ENCODE data around the gene RRAD.

Gene RRAD

DNA sequence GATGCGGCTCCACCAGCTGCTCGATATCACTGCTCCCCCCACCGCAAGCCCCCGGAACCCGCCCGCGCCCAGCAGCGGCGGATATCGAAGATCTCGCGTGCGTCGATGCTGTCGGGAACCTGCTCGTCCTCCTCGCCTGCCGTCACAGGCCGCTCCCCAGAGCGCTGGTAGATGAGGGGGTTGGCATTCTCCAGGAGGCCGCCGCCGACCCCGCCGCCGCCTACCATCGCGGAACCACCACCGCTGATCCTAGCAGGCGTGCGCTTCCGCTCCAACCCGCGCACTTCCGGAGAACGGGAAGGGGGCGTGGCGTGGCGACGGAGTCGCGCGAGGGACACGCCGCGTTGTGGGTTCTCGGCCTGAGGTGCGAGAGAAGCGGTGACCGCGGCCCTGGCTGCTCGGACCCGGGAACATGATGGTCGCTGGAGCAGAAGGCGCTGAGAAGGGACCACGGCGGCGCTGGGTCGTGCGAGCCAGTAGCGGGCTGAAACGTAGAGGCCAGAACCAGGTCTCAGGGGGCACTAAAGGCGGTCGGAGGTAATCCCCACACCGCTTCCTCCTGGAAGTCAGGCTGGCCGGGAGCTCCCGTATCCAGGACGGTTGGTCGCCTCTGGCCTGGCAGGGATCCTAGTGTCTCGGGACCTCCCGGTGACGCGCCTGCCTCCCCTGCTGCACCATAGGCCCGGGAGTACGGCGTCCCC is 9.0 kb upstream of the RRAD start, which contains the start of gene CIAO2B:
TSS of gene CIAO2B (minus strand) at position 265 of the 701 bp plus-strand sequence. CDS start at position 227, 38 bp downstream.
- DNase-seq (ENCODE audit: low spot score): peak; percentile 85

DNA sequence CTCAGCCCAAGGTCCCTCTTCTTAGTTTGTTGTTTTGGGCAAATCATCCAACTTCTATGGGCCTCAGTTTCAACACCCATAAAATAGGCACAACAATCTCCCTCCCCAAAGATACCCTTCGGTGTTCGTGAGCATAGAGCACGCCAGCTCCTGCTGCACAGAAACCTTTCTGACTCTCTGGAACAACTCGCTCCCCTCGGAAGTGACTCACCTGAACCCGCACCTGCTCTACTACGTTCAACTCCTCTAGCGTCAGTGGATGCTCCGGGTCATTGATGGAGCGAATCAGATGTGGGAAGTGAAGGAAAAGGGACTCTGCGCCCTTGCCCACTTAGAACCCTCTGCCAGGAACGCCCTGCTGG is 8.4 kb upstream of the RRAD start:
- no peak for DNase-seq (ENCODE audit: low spot score)

DNA sequence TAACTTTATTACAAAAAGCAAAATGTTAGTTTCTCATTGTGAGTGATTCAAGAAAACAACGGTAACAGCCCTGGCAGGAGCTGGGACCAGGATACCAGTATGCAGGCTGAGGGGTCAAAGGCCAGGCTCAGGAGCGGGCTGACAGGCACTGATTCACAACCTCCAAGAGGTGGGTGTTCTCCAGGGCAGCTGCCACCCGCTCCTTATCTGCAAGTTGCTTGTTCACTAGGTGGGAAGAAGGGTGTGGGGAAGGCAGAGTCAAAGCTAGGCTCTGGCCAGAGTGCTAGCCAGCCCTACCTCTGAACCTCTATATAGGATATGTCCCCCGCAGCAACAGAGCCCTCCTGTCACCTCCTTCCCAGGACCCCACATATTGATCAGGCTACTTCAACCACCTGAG is 6.7 kb upstream of the RRAD start:
- no peak for DNase-seq (ENCODE audit: low spot score)

DNA sequence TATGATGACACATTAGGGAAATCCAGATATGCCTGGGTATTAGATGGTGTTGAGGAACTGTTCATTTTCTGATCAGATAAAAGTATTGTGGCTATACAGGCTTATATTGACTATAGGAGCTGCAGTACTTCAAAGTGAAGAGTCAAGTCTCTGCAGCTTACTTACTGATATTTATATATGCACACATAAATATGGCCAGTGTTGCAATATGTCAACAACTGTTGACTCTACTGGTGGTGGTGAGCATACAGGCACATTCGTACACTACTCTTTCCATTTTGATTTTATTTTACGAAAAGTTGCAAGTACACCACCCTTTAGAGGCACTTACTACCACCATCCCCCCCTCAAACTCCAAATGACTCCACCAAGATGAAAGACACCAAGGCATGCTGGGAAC is 6.3 kb upstream of the RRAD start:
- no peak for DNase-seq (ENCODE audit: low spot score)

DNA sequence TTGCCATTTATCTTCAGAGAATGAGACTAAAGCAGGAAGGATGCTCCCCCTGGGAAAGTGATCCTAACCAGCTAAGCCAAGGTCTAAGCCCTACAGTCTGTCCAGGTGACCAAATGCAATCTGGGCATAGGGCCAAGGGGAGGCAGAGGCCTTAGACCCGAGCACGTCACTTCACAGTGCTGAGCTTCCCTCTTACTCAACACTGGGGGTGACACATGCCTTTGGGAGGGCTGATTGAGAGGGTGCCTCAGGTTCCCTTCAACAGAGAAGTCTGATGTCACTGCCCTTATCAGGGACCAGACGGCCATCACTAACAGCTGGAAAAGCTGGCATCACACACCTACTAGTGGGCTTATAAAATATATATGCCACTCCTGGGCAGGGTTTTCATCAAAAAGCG is 4.9 kb upstream of the RRAD start:
- DNase-seq (ENCODE audit: low spot score): no peak

DNA sequence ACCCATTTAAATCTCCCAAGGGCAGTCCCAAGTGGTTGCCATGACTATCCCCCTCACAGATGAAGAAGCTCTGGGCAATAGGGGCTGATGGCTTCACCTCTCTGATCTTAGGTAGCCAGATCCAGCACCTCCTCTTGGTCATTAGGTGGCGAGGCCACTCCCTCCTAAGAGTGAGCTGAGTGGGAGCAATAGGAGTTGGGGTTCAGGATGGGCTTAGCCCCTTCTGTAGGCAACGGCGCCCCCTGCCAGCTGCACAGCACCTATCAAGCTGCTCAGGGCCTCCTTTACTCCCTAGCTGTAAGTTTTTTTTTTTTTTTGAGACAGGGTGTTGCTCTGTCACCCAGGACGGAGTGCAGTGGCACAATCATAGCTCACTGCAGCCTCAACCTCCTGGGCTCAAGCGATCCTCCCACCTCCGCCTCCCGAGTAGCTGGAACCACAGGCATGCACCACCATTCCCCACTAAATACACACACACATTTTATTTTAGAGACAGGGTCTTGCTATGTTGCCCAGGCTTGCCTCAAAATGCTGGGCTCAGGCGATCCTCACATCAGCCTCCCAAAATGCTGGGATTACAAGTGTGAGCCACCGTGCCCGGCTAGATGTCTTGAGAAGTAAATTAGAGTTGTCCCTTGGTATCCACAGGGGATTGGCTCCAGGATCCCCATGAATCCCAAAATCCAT is 3.5 kb upstream of the RRAD start:
- no peak for DNase-seq (ENCODE audit: low spot score)

DNA sequence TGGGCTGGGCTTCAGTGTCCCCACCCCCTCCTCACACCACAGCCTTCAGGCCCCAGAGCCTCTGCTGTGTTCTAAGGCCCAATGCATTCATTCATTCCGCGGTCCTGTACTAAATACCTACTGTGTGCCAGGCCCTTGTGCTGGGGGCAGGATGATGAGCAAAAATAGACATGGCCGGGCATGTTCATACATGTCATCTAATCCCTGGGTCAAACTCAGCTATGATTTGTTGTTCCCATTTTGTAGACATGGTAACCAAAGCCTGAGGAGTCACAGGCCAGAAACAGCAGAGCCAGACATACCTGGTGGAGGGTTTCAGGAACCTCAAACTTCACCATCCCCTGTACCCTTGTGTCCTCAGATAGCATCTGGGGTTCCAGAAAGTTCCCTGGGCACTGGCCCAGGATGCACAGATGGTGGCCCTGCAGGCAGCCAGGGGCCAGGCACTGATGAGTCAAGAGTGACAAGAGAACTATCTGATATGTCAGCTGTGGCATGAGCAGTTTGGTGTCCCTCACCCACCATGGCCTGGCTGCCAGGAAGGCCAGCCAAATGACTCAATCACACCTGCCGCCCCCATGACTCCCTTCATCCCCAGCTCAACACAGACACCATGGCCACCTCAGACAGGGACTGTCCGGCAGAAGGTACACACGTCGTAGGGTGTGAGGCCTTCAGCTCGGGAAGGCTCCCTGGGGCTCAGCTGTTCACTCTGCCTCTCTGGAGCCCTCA is 2.7 kb upstream of the RRAD start:
- DNase-seq (ENCODE audit: low spot score): no peak

DNA sequence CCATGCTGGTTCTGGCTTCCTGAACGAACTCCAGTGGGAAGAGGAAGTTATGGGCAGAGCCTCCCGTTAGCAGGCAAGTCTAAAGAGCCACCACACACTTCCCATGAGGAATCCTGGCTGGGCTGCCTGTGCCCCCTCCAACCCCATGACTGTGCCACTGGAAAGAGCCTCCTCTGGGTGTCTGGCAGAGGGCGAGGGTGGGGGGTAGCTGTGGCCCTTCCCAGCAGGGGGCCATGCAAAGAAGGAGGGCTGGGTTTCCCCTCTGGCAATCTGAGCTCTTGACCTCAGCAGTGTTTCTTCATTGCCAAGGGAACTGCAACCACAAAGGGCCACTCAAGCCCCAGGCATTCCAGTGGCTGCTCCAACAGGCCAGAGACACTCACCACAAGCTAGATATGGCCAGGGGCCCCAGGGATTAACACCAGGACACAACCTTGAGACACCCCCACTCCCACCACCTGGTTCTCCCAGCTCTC is 1.7 kb upstream of the RRAD start:
- no peak for DNase-seq (ENCODE audit: low spot score)

DNA sequence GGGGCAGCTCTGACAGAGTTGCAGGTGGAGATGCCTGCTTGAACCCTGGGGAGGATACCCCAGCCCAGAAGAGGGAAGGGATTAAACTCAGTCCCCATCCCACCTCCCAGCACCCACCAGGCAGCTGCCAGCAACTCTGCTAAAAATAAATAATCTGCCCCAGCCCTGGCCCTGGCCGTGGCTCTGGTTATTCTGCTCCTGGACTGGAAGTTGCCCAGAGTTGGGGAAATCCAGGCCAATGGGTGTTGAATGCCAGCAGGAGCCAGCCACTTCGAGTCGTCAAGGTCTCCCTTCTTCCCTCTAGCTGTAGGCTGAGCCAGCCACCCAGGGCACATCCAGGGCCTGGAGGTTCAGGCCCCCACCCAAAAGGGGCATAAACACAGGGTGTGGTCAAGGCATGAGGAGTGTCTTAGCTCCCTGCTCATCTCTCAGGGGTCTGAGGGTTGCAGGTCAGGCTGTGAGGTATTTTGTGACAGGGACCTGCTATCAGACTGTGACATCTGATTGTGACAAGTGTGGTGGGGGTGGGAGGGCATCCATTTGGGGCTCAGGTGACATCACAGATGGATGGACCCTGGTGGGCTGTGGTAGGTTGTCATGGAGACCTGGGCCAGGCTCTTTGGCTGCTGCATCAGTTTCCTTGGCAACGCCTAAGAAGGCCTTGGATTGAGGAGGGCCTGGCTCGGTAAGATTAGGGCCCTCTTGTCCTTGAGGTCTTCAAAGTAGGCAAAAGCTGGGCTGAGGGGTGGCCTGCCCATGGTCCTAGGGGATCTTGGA is 1.0 kb upstream of the RRAD start:
- DNase-seq (ENCODE audit: low spot score): no peak

DNA sequence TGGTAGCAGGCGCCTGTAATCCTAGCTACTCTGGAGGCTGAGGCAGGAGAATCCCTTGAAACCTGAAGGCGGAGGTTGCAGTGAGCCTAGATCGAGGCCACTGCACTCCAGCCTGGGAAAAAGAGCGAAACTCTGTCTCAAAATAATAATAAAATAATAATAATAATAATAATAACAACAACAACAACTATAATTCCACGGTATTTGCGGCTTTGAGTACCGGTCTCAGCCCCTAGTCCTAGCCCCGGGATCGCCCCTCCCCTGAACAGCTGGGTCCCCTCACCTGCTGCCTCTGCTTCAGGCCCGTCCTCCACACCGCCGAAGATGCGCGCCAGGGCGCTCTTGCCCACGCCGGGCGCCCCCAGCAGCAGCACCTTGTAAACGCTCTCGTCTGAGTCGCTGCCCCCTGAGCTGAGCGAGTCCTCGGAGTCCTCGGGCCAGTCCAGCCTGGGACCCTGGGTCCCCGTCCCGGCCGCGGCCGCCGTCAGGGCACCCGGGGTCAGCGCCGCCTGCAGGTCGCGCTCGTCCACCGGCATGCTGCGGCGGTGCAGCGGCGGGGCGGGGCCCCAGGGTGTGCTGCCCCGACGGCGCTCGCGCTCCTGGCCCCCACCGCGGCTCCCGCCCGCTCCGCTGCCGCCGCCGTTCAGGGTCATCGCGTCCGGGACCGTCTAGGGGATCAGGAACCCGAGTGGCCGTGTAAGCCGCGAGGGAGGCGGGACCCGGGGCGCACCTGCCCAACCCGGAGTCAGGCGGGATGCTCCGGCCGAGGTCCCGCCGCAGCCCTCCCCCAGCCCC is 611 bp downstream of the RRAD start:
- DNase-seq (ENCODE audit: low spot score): peak; percentile 91

DNA sequence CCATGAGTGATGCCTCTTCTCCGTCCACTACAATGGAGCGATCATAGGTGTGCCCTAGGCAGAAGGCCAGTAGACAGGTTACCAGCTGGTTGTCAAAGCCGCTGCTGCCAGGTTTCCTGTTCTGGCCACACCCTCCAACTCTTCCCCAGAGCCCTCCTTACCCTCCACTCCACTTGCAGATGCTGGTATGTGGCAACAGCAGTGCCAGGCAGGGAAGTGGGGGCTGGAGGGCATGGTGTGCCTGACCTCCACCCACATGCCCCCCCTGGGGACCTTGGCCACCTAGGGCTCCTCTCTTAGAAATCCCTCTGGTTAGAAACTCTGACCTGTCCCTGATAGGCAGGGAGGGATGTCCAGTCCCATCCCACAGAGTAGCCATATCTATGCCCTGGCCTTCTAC is 1.5 kb downstream of the RRAD start:
- no peak for DNase-seq (ENCODE audit: low spot score)

DNA sequence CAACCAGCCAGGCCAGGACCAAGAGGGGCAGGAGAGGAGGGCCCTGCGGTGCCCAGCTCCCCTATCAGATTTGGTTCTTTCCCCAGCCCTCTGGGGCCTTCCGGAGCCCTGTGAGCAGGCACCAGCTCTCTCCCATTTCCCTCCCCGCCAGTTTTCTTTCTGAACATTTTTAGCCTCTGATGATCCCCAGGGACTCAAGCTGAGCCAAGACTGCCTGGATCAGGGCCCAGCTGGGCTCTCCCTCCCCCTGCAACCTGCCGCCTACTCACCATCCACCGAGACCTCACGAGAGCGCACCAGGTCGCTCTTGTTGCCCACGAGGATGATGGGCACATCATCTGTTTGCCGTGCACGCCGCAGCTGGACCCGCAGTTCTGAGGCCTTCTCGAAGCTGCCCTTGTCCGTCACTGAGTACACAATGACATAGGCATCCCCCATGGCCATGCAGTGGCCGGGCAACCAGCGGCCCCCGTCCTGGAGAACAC is 2.0 kb downstream of the RRAD start:
- DNase-seq (ENCODE audit: low spot score): no peak

DNA sequence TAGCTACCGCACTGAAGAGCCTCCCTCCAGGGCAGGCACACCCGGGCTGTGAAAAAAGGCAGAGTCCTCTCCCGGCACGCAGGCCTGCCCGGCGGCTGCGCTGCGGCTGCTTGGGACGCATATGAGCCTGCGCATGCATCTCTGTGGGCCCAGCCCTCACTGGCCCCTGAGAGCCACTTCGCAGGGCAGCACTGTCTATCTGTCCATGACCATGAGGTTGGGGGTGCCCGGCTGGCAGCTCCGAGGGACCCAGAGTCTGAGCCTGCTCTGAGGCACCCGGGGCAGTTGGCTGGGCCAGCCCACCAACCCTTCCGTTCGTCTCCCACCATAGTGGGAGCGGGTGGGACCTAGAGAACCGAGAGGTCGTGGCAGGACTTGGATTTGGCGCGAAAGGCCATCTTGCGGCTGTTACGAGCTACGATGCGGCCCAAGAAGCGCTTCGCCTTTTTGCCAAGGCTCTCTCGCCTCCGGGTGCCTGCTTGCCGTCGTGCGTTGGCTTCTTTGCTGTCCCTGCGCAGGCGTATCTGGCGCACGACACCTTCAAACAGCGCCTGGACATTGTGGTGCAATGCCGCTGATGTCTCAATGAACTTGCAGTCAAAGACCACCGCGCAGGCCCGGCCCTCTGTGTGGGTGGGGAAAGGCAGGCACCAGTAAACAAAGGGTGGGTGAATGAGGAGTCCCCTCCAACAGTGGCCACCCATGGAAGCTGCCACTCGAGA is 3.4 kb downstream of the RRAD start:
- DNase-seq (ENCODE audit: low spot score): no peak

DNA sequence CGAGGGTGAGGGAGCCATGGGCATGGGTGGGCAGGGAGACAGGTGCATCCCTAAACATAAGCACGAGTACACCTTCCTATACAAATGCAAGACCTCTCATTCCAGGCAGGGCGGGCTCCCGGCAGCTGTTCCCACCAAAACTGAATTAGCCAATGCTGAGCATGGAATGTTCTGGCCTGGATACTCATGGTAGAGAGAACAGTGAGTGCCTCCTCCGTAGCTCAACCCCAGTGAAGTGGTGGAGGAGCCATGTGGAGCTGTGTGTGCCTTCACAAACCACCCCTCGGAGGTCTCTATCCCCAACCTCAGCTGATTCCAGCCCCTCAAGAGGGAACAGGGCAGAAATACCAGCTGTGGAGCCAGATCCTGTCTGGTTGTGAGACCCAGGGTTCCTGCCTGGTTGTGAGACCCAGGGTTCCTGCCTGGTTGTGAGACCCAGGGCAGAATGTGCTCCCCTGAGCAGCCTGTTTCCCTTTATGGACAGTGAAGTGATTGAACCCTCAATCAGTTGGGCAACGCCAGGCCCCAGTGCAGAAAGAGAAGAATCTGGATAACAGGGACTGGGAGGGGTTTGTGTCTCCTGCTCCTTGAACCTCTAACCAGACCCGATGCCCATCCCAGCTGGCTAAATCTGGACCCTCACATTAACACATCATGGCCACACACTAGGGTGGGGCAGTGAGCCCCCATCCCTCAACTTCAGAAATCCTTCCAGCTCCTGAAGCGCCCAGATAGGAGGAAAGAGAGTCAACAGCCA is 4.2 kb downstream of the RRAD start:
- DNase-seq (ENCODE audit: low spot score): no peak

DNA sequence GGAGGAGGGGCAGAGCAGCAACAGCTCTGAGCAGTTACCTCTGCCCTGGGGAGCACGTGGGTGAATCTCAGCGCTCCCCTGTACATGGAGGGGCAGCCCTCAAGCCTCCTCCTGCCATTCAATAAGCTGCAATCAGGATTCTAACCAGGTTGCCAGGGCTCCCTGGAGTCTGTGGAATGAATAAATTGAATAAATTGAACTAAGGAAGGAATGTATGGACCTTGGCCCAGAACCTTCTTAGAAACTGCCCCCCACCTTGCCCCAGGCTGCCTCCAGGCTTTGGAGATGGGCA is 5.1 kb downstream of the RRAD start:
- DNase-seq (ENCODE audit: low spot score): no peak

DNA sequence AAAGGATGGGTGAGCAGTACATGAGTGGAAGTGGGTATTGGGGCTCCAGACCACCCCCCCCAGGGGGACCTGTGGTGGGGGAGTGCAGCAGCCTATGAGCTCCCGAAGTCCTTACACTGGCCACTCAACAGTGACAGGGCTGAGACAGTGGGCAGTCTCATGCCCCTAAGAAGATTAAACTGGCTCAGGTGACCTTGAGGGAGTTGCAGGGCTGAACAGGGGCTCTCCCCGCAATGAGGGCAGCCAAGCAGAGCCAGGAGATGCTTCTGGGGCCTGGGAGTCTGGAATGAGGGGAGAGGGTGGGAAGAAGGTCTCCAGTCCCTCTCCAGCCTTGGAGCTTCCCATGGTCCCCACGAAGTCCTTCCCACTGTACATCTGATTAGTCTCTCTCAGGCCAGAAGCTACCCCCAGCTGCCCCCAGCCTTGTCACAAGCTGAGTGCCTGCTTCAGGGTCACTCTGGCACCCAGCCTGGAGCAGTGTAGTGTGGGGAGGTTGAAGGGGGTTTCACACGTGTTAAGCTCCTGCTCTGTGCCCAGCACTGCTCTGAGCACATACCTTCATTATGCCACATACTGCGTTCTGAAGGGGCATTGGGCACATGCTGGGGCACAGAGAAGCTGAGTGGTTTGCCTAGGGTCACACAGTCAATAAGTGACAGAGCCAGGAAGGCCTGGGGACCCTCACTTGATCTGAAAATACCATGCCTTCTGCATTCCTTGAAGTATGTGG is 5.6 kb downstream of the RRAD start:
- DNase-seq (ENCODE audit: low spot score): no peak

DNA sequence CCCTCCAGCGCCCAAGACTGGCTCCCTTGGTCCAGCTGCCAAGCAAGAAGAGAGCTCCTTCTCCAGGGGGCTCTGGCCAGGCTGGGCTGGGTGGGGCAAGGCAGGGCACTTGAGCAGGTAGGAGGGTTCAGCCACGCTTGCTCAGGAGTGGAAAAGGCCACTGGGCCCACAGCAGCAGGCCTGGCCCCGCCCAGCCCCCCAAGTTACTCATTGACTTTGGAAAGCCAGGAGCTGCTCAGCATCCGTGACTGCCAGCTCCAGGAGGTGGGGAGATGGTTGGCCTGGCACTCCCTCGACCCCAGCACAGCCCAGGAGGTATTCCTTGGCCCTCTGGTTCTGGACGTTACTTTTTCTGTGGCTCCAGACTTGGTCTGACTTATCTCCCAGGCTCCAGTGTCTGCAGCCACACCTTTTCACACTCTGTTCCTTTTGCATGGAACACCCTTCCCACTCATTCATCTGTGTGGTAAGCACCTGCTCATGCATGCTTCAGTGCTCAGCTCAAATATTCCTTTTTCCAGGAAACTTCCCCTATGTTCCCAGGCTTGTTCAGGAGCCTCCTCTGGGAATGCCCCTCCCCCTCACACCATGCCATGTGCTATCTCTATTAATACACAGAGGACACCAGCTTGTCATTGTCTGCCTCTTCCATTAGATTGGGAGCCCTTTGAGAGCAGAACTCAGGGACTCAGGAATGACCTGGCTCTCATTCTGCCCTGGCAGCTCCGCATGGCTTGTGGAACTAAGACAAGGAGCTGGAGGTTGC is 6.3 kb downstream of the RRAD start, which contains the start of gene CDH16:
TSS of gene CDH16 (minus strand) at position 83 of the 766 bp plus-strand sequence. CDS start 820 bp downstream, outside the sequence.
- no peak for DNase-seq (ENCODE audit: low spot score)

DNA sequence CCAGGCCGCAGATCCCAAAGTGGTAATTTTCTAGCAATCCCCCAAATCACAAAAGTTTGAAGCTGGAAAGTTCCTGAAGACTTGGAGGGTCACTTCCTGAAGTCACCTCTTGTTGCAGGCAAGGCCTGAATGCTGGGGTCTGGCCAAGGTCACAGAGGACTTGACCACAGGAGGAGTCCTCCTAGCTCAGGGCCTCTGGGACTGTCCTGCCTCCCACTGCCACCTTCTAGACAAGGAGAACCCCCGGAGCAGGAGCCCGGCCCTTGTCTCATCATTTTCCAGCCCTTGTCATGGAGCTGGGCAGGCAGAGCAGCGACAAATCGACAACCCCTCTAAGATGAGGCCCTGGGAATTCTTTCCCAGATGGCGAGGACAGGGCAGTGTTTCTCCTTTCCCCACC is 7.0 kb downstream of the RRAD start:
- no peak for DNase-seq (ENCODE audit: low spot score)

DNA sequence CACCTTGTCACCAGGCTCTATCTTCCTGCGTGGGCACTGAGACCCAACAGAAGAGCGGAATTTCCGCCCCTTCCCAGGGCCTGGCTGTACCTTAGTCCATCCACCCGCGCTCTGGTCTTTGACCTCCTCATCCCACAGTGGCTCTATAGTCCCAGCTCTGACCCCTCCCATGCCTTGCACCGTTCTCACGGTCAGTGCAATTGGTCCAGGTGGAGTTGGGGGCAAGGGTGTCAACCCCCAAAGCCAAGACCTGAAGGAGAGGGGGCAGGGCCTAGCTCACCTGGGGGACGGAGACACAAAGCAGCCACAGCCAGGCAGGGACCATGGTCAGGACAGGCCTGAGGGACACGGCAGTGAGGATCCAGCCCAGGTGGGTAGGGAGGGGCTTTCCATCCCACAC is 7.6 kb downstream of the RRAD start:
- no peak for DNase-seq (ENCODE audit: low spot score)

Measured in HuH-7.5 (cell line).